Measurements from ENCODE around the gene NNT. TPM values are rescaled to one million over a fixed set of nuclear protein-coding genes. Genes with fewer than 3 reads are reported as not detected.
"Not testable (repeated sequence)": the region's sequence is repeated elsewhere in the genome, so short reads cannot be mapped to it uniquely, and the experiment has no call there.

NNT gene
- total RNA-seq, 2 experiments from 2014 or later = 103 to 115 TPM

GRCh38 chr5:43642428-43642827, 39.4 kb downstream of the NNT start:
- no peak for DNase-seq
- H3K4me1 Mint-ChIP-seq = no peaks in the 10 kb centered on the region
- ATAC-seq = no peak
- no peaks in the 10 kb centered on the region for H3K27me3 Mint-ChIP-seq
- CTCF ChIA-PET = interaction anchor here (0.9 kb wide), 1 partner anchor 11 kb away, joined by 4 read pairs; no protein-coding TSS in a partner anchor
- H3K9me3 Mint-ChIP-seq (ENCODE audit: low read depth) = no peaks in the 10 kb centered on the region
- H3K36me3 Mint-ChIP-seq = peaks cover 33% of the 10 kb centered on the region
- no peak overlapping the region for H3K4me3 Mint-ChIP-seq
- no peak overlapping the region for H3K27ac Mint-ChIP-seq

- no peak overlapping the region for H3K27ac Mint-ChIP-seq
- no peak for ATAC-seq
- CTCF ChIA-PET = interaction anchor here (0.9 kb wide), 1 partner anchor 12 kb away, joined by 4 read pairs; no protein-coding TSS in a partner anchor
- no peak for DNase-seq
- no peaks in the 10 kb centered on the region for H3K9me3 Mint-ChIP-seq (ENCODE audit: low read depth)
- H3K4me3 Mint-ChIP-seq = no peak overlapping the region
- no peaks in the 10 kb centered on the region for H3K27me3 Mint-ChIP-seq
- peaks cover 30% of the 10 kb centered on the region for H3K36me3 Mint-ChIP-seq
- no peaks in the 10 kb centered on the region for H3K4me1 Mint-ChIP-seq
Observed at GRCh38 chr5:43643327-43643726, 40.3 kb downstream of the NNT start.

- H3K9me3 Mint-ChIP-seq (ENCODE audit: low read depth) = no peaks in the 10 kb centered on the region
- H3K27me3 Mint-ChIP-seq = no peaks in the 10 kb centered on the region
- peaks cover 33% of the 10 kb centered on the region for H3K36me3 Mint-ChIP-seq
- H3K4me1 Mint-ChIP-seq = no peaks in the 10 kb centered on the region
- CTCF ChIA-PET = interaction anchor here (1.7 kb wide), 1 partner anchor 12 kb away, joined by 5 read pairs; no protein-coding TSS in a partner anchor
- no peak overlapping the region for H3K4me3 Mint-ChIP-seq
- ATAC-seq (no peak), DNase-seq (no peak)
- H3K27ac Mint-ChIP-seq = no peak overlapping the region
Observed at GRCh38 chr5:43643750-43644149, 40.8 kb downstream of the NNT start.

DNA sequence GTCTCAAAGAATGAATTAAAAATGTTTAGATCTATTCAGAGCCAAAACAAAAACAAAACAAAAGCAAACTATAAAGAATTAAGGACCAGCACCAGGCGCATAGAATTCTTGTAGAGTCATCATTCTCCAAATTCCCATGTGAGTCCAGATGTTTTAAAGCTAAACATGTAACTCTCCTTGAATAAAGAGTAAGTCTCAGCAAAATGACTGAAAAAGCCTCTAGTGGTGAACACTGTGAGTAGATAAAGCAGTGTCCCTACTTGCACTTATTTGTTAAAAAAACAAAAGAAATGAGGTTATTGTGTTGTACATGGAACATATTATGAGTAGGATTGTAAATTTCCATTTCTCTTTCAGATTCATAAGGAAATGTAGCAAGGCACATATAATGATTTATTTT, 44.0 kb downstream of the NNT start:
- peaks cover 39% of the 10 kb centered on the region for H3K36me3 Mint-ChIP-seq
- CTCF ChIA-PET = no interaction called here
- H3K9me3 Mint-ChIP-seq (ENCODE audit: low read depth) = no peaks in the 10 kb centered on the region
- H3K27ac Mint-ChIP-seq = no peak overlapping the region
- no peak overlapping the region for H3K4me3 Mint-ChIP-seq
- H3K4me1 Mint-ChIP-seq = no peaks in the 10 kb centered on the region
- no peaks in the 10 kb centered on the region for H3K27me3 Mint-ChIP-seq
- ATAC-seq (no peak), DNase-seq (no peak)

- no peak overlapping the region for H3K4me3 Mint-ChIP-seq
- no peaks in the 10 kb centered on the region for H3K4me1 Mint-ChIP-seq
- no peaks in the 10 kb centered on the region for H3K9me3 Mint-ChIP-seq (ENCODE audit: low read depth)
- CTCF ChIA-PET = no interaction called here
- H3K27me3 Mint-ChIP-seq = no peaks in the 10 kb centered on the region
- DNase-seq = no peak
- H3K36me3 Mint-ChIP-seq = peaks cover 39% of the 10 kb centered on the region
- H3K27ac Mint-ChIP-seq = no peak overlapping the region
- no peak for ATAC-seq
Observed at GRCh38 chr5:43647789-43648188, 44.8 kb downstream of the NNT start.

DNA sequence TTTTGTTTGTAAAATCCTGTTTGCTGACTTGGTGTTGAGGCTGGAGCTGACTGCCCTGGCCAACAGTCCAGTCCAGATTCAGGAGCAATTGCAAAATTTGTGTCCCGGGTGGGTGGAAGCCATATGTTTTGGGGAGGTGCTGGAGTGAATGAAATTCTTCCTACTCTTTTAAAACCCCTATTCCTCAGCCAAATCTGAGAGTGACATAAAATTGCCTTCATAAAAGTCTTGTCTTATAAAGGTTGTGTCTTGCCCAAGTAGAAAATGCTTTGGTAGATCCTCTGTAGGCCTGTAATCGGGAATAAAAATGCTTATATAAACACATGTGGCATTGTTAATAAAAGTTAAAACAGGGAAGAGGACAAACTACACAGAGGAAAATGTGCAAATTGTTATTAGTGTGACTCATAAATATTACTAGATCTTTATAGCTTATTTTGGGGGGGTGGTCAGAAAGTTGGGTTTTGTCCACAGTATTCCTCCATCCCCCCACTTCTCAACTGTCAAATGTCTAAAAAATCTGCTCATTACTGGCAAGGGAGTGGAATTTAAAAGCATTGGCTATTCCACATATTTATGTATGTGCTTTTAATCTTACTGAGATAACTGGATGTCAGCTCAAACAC, 45.6 kb downstream of the NNT start:
- peaks cover 38% of the 10 kb centered on the region for H3K36me3 Mint-ChIP-seq
- DNase-seq = no peak
- CTCF ChIA-PET = no interaction called here
- no peak overlapping the region for H3K27ac Mint-ChIP-seq
- no peaks in the 10 kb centered on the region for H3K9me3 Mint-ChIP-seq (ENCODE audit: low read depth)
- H3K4me3 Mint-ChIP-seq = no peak overlapping the region
- no peaks in the 10 kb centered on the region for H3K4me1 Mint-ChIP-seq
- no peaks in the 10 kb centered on the region for H3K27me3 Mint-ChIP-seq
- ATAC-seq = no peak

DNA sequence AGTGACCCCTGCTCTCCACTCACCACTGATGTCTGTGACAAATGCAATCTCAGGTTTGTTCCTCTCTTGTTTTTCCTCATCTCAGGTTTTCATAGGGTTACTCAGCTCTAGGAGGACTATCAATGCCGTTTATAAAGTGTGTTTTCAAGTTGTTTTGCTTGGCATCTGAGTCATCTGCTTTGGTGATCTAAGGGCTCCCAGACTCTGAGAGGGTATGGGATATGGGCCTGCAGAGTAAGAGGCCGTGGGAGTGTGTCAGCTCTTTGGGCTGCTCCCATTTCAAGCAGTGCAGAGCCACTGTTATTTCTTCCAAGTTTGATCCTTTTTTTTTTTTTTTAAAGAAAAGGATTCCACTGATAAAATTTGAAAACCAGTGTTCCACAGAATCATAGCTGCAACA, 46.3 kb downstream of the NNT start:
- Mint-ChIP-seq H3K27ac (no peak overlapping the region), H3K4me1 (no peaks in the 10 kb centered on the region), H3K9me3 (ENCODE audit: low read depth) (no peaks in the 10 kb centered on the region), H3K4me3 (no peak overlapping the region), H3K27me3 (no peaks in the 10 kb centered on the region), H3K36me3 (peaks cover 42% of the 10 kb centered on the region)
- CTCF ChIA-PET = interaction anchor here (0.7 kb wide), 1 partner anchor 23 kb away, joined by 3 read pairs; no protein-coding TSS in a partner anchor
- DNase-seq = no peak
- no peak for ATAC-seq

GRCh38 chr5:43652537-43653302, 49.7 kb downstream of the NNT start:
- no peak for DNase-seq
- H3K27ac Mint-ChIP-seq = no peak overlapping the region
- ATAC-seq = no peak
- H3K9me3 Mint-ChIP-seq (ENCODE audit: low read depth) = no peaks in the 10 kb centered on the region
- H3K27me3 Mint-ChIP-seq = no peaks in the 10 kb centered on the region
- CTCF ChIA-PET = interaction anchor here (0.6 to 1.4 kb wide), 3 partner anchors 11 to 95 kb away, joined by 3 to 5 read pairs (median 3); no protein-coding TSS in a partner anchor
- no peaks in the 10 kb centered on the region for H3K4me1 Mint-ChIP-seq
- no peak overlapping the region for H3K4me3 Mint-ChIP-seq
- H3K36me3 Mint-ChIP-seq = peaks cover 54% of the 10 kb centered on the region

DNA sequence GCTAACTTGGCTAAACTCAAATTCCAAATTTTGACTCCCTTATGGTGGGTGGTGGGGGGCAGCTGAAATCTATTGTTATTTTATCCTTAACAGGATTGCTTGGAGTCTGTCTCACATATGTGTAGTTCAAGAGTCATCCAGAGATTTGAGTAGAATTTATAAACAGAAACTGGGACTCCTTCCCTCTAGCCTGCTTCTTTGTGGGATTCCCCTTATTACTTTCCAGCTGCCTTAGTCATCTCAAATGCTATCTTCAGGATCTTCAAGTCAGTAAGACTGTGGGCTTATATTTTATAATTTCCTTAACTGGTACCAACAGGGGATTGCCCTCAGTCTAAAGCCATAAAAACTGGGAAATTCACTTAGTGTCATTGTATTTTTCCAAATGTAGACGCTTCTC, 55.5 kb downstream of the NNT start:
- Mint-ChIP-seq H3K9me3 (ENCODE audit: low read depth) (peaks cover 2% of the 10 kb centered on the region), H3K4me3 (no peak overlapping the region), H3K27ac (no peak overlapping the region), H3K36me3 (peaks cover 59% of the 10 kb centered on the region), H3K27me3 (no peaks in the 10 kb centered on the region), H3K4me1 (no peaks in the 10 kb centered on the region)
- CTCF ChIA-PET = no interaction called here
- no peak for ATAC-seq
- no peak for DNase-seq

- DNase-seq = no peak
- Mint-ChIP-seq H3K27me3 (no peaks in the 10 kb centered on the region), H3K36me3 (peaks cover 63% of the 10 kb centered on the region), H3K4me1 (no peaks in the 10 kb centered on the region), H3K4me3 (no peak overlapping the region), H3K27ac (no peak overlapping the region), H3K9me3 (ENCODE audit: low read depth) (peaks cover 2% of the 10 kb centered on the region)
- ATAC-seq = no peak
- CTCF ChIA-PET = no interaction called here
Observed at GRCh38 chr5:43659075-43659474, 56.1 kb downstream of the NNT start.

DNA sequence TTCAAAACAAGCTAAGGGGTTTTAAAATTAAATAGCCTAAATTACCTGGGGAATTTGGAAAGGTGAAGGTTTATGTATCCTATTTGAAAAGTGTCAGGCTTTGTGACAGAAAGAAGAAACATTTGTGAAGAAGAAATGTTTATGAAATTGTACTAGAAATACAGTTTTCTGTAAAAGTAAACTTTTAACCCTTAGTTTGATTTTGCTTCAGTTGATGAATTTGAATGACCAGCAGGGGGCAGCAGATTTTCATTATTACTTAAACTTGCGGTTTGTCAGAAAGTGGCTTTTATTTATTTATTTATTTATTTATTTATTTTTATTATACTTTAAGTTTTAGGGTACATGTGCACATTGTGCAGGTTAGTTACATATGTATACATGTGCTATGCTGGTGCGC, 58.1 kb downstream of the NNT start:
- CTCF ChIA-PET = interaction anchor here (1.0 kb wide), 1 partner anchor 14 kb away, joined by 3 read pairs; no protein-coding TSS in a partner anchor
- H3K36me3 Mint-ChIP-seq = peaks cover 63% of the 10 kb centered on the region
- H3K9me3 Mint-ChIP-seq (ENCODE audit: low read depth) = peaks cover 2% of the 10 kb centered on the region
- no peak for DNase-seq
- H3K4me1 Mint-ChIP-seq = no peaks in the 10 kb centered on the region
- no peaks in the 10 kb centered on the region for H3K27me3 Mint-ChIP-seq
- no peak for ATAC-seq
- no peak overlapping the region for H3K4me3 Mint-ChIP-seq
- H3K27ac Mint-ChIP-seq = no peak overlapping the region

- DNase-seq (no peak), ATAC-seq (no peak)
- Mint-ChIP-seq H3K27me3 (no peaks in the 10 kb centered on the region), H3K4me3 (no peak overlapping the region), H3K27ac (no peak overlapping the region), H3K36me3 (peaks cover 55% of the 10 kb centered on the region), H3K4me1 (no peaks in the 10 kb centered on the region), H3K9me3 (ENCODE audit: low read depth) (peaks cover 2% of the 10 kb centered on the region)
- CTCF ChIA-PET = no interaction called here
Observed at GRCh38 chr5:43663916-43664315, 60.9 kb downstream of the NNT start.

DNA sequence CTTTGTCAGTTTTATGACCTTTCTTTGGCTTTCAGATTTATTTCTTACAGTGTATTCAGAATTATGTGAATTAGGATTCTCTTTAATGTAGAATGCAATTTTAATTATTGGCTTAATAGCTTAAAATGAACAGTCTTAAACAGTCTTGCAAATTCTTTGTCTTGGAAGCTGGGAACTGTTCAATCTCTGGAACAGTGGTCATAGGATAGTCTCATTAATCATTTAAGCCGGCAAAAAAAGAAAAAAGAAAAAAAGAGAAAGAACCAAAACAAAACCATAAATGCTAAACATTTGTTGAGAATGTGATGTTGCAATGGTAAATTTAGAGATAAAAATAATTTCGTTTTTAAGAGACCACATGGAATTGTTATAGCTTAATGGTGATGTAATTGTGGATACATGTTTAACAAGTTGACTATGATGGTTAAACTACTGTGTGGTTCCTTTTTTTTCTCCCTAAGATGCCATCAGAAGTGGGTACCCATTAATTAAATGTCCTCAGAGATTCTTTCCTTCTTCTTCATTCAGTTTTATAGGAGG, 61.6 kb downstream of the NNT start:
- Mint-ChIP-seq H3K4me1 (no peaks in the 10 kb centered on the region), H3K9me3 (ENCODE audit: low read depth) (peaks cover 2% of the 10 kb centered on the region), H3K27ac (no peak overlapping the region), H3K4me3 (no peak overlapping the region), H3K27me3 (no peaks in the 10 kb centered on the region), H3K36me3 (peaks cover 49% of the 10 kb centered on the region)
- no peak for ATAC-seq
- CTCF ChIA-PET = no interaction called here
- no peak for DNase-seq

DNA sequence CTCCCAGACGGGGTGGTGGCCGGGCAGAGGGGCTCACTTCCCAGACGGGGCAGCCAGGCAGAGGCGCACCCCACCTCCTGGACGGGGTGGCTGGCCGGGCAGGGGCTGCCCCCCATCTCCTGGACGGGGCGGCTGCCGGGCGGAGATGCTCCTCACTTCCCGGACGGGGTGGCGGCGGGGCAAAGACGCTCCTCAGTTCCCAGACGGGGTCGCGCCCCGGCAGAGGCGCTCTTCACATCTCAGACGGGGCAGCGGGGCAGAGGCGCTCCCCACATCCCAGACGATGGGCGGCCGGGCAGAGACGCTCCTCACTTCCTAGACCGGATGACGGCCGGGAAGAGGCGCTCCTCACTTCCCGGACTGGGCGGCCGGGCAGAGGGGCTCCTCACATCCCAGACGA, 62.8 kb downstream of the NNT start:
- H3K27ac Mint-ChIP-seq; H3K4me1 Mint-ChIP-seq; H3K9me3 Mint-ChIP-seq (ENCODE audit: low read depth); H3K27me3 Mint-ChIP-seq; DNase-seq; ATAC-seq; CTCF ChIA-PET; H3K4me3 Mint-ChIP-seq: not testable (repeated sequence)
- peaks cover 45% of the 10 kb centered on the region for H3K36me3 Mint-ChIP-seq

Data from activated CD8-positive, alpha-beta memory T cell treated with anti-CD3 and anti-CD28 coated beads, Interleukin-2, amount 10 ng/mL, durations not matched to agents 7 days and 5 days (primary cell).